ENCODE measurements around the gene HEMGN.
"Not testable (repeated sequence)": the region's sequence is repeated elsewhere in the genome, so short reads cannot be mapped to it uniquely, and the experiment has no call there.

The HEMGN gene

GRCh38 chr9:97962575-97962974 is 24.6 kb upstream of the HEMGN start:
- Histone ChIP-seq H4K8ac (ENCODE audit: low read depth, low read length) (no peak overlapping the region), H3K4ac (ENCODE audit: low read depth, low read length) (no peak overlapping the region), H3K4me3 (ENCODE audit: low read depth, low read length) (no peak overlapping the region), H3K9me3 (ENCODE audit: insufficient read depth, low read depth, low read length) (no peaks in the 10 kb centered on the region), H2BK5ac (ENCODE audit: low read depth, low read length, poor library complexity) (no peak overlapping the region), H4K12ac (ENCODE audit: low read depth, low read length) (no peak overlapping the region), H3K14ac (ENCODE audit: low read length) (no peak overlapping the region), H3K79me1 (ENCODE audit: low read length) (no peaks in the 10 kb centered on the region), H3K4me2 (ENCODE audit: low read length) (no peak overlapping the region), H2BK12ac (ENCODE audit: low read length) (no peak overlapping the region), H3K23ac (ENCODE audit: low read length) (no peak overlapping the region), H3K18ac (ENCODE audit: low read length) (no peak overlapping the region), H3K79me2 (ENCODE audit: control insufficient read depth, insufficient read depth, low read length, poor library complexity) (no peaks in the 10 kb centered on the region), H3K27ac (ENCODE audit: low read depth, low read length) (no peak overlapping the region), H2AFZ (ENCODE audit: insufficient read depth, low read length, poor library complexity) (no peak overlapping the region), H2AK5ac (ENCODE audit: low read length) (no peak overlapping the region), H3K4me1 (ENCODE audit: control insufficient read depth in 1 of 2, insufficient read depth in 2 of 2, low read length in 2 of 2) (no peaks in the 10 kb centered on the region), H3K36me3 (ENCODE audit: control insufficient read depth in 1 of 2, insufficient read depth in 2 of 2, low read length in 2 of 2) (no peaks in the 10 kb centered on the region), H3K27me3 (ENCODE audit: insufficient read depth, low read length) (no peaks in the 10 kb centered on the region), H4K91ac (ENCODE audit: low read depth, low read length) (no peak overlapping the region), H2BK120ac (ENCODE audit: insufficient read depth, low read length, poor library complexity) (no peak overlapping the region), H3K9ac (ENCODE audit: low read length) (no peak overlapping the region)
- no peak for DNase-seq
- no CpG with 5 or more reads among the region's 5 CpGs for WGBS (ENCODE audit: extremely low coverage, insufficient coverage, insufficient read length)

GRCh38 chr9:97962136-97962535 is 24.2 kb upstream of the HEMGN start:
- Histone ChIP-seq H2AFZ (ENCODE audit: insufficient read depth, low read length, poor library complexity) (no peak overlapping the region), H2BK5ac (ENCODE audit: low read depth, low read length, poor library complexity) (no peak overlapping the region), H3K14ac (ENCODE audit: low read length) (no peak overlapping the region), H3K4me3 (ENCODE audit: low read depth, low read length) (no peak overlapping the region), H3K23ac (ENCODE audit: low read length) (no peak overlapping the region), H4K12ac (ENCODE audit: low read depth, low read length) (no peak overlapping the region), H3K9ac (ENCODE audit: low read length) (no peak overlapping the region), H4K8ac (ENCODE audit: low read depth, low read length) (no peak overlapping the region), H3K4me2 (ENCODE audit: low read length) (no peak overlapping the region), H3K27me3 (ENCODE audit: insufficient read depth, low read length) (no peaks in the 10 kb centered on the region), H2BK120ac (ENCODE audit: insufficient read depth, low read length, poor library complexity) (no peak overlapping the region), H3K27ac (ENCODE audit: low read depth, low read length) (no peak overlapping the region), H3K4ac (ENCODE audit: low read depth, low read length) (no peak overlapping the region), H4K91ac (ENCODE audit: low read depth, low read length) (no peak overlapping the region), H2BK12ac (ENCODE audit: low read length) (no peak overlapping the region), H3K79me1 (ENCODE audit: low read length) (no peaks in the 10 kb centered on the region), H3K4me1 (ENCODE audit: control insufficient read depth in 1 of 2, insufficient read depth in 2 of 2, low read length in 2 of 2) (no peaks in the 10 kb centered on the region), H3K36me3 (ENCODE audit: control insufficient read depth in 1 of 2, insufficient read depth in 2 of 2, low read length in 2 of 2) (no peaks in the 10 kb centered on the region), H3K79me2 (ENCODE audit: control insufficient read depth, insufficient read depth, low read length, poor library complexity) (no peaks in the 10 kb centered on the region), H3K9me3 (ENCODE audit: insufficient read depth, low read depth, low read length) (no peaks in the 10 kb centered on the region), H3K18ac (ENCODE audit: low read length) (no peak overlapping the region), H2AK5ac (ENCODE audit: low read length) (no peak overlapping the region)
- WGBS (ENCODE audit: extremely low coverage, insufficient coverage, insufficient read length): no CpG with 5 or more reads among the region's 4 CpGs
- DNase-seq: no peak

GRCh38 chr9:97961361-97961760 is 23.4 kb upstream of the HEMGN start:
- no peaks in the 10 kb centered on the region for H3K79me1 ChIP-seq (ENCODE audit: low read length)

GRCh38 chr9:97960678-97961328 is 22.8 kb upstream of the HEMGN start:
- H4K12ac ChIP-seq (ENCODE audit: low read depth, low read length); DNase-seq; H3K4ac ChIP-seq (ENCODE audit: low read depth, low read length); H3K79me2 ChIP-seq (ENCODE audit: control insufficient read depth, insufficient read depth, low read length, poor library complexity); H3K9me3 ChIP-seq (ENCODE audit: insufficient read depth, low read depth, low read length); H3K23ac ChIP-seq (ENCODE audit: low read length); H3K27me3 ChIP-seq (ENCODE audit: insufficient read depth, low read length); H2BK5ac ChIP-seq (ENCODE audit: low read depth, low read length, poor library complexity); H3K4me1 ChIP-seq (ENCODE audit: control insufficient read depth in 1 of 2, insufficient read depth in 2 of 2, low read length in 2 of 2); H3K4me3 ChIP-seq (ENCODE audit: low read depth, low read length); H2AFZ ChIP-seq (ENCODE audit: insufficient read depth, low read length, poor library complexity); H3K18ac ChIP-seq (ENCODE audit: low read length); H2BK12ac ChIP-seq (ENCODE audit: low read length); H3K36me3 ChIP-seq (ENCODE audit: control insufficient read depth in 1 of 2, insufficient read depth in 2 of 2, low read length in 2 of 2); H4K91ac ChIP-seq (ENCODE audit: low read depth, low read length); H4K8ac ChIP-seq (ENCODE audit: low read depth, low read length); H3K14ac ChIP-seq (ENCODE audit: low read length); H2BK120ac ChIP-seq (ENCODE audit: insufficient read depth, low read length, poor library complexity); H3K79me1 ChIP-seq (ENCODE audit: low read length); H3K4me2 ChIP-seq (ENCODE audit: low read length); H3K9ac ChIP-seq (ENCODE audit: low read length); H2AK5ac ChIP-seq (ENCODE audit: low read length); H3K27ac ChIP-seq (ENCODE audit: low read depth, low read length): not testable (repeated sequence)
- no CpG with 5 or more reads among the region's 9 CpGs for WGBS (ENCODE audit: extremely low coverage, insufficient coverage, insufficient read length)

More at GRCh38 chr9:97961361-97961760, 23.4 kb upstream of the HEMGN start:
- DNase-seq: no peak
- Histone ChIP-seq H2BK12ac (ENCODE audit: low read length) (no peak overlapping the region), H2BK5ac (ENCODE audit: low read depth, low read length, poor library complexity) (no peak overlapping the region), H3K27ac (ENCODE audit: low read depth, low read length) (no peak overlapping the region), H3K9ac (ENCODE audit: low read length) (no peak overlapping the region), H2AK5ac (ENCODE audit: low read length) (no peak overlapping the region), H3K4me1 (ENCODE audit: control insufficient read depth in 1 of 2, insufficient read depth in 2 of 2, low read length in 2 of 2) (no peaks in the 10 kb centered on the region), H3K23ac (ENCODE audit: low read length) (no peak overlapping the region), H4K12ac (ENCODE audit: low read depth, low read length) (no peak overlapping the region), H2AFZ (ENCODE audit: insufficient read depth, low read length, poor library complexity) (no peak overlapping the region), H3K27me3 (ENCODE audit: insufficient read depth, low read length) (no peaks in the 10 kb centered on the region), H3K79me2 (ENCODE audit: control insufficient read depth, insufficient read depth, low read length, poor library complexity) (no peaks in the 10 kb centered on the region), H3K14ac (ENCODE audit: low read length) (no peak overlapping the region), H3K36me3 (ENCODE audit: control insufficient read depth in 1 of 2, insufficient read depth in 2 of 2, low read length in 2 of 2) (no peaks in the 10 kb centered on the region), H3K4me3 (ENCODE audit: low read depth, low read length) (no peak overlapping the region), H4K8ac (ENCODE audit: low read depth, low read length) (no peak overlapping the region), H3K4ac (ENCODE audit: low read depth, low read length) (no peak overlapping the region), H3K4me2 (ENCODE audit: low read length) (no peak overlapping the region), H3K9me3 (ENCODE audit: insufficient read depth, low read depth, low read length) (no peaks in the 10 kb centered on the region), H4K91ac (ENCODE audit: low read depth, low read length) (no peak overlapping the region), H2BK120ac (ENCODE audit: insufficient read depth, low read length, poor library complexity) (no peak overlapping the region), H3K18ac (ENCODE audit: low read length) (no peak overlapping the region)
- no CpG with 5 or more reads among the region's 2 CpGs for WGBS (ENCODE audit: extremely low coverage, insufficient coverage, insufficient read length)

Data from trophoblast cell (in vitro differentiated cells and primary cell).